Measurements from ENCODE around the gene CDC42BPA. TPM values are rescaled to one million over a fixed set of nuclear protein-coding genes. Genes with fewer than 3 reads are reported as not detected.

CDC42BPA gene
- polyA plus RNA-seq, 1 of the 3 experiments (the other 2 are of a cell fraction) = 6.8 TPM

- H3K4me3 ChIP-seq (ENCODE audit: low read depth in 2 of 2, low read length in 1 of 2) = no peak overlapping the region
- no peaks in the 10 kb centered on the region; a peak in 1 of 4 replicates for H3K4me1 ChIP-seq (ENCODE audit: control insufficient read depth in 1 of 2, insufficient read depth in 2 of 2, low read depth in 1 of 2, low read length in 1 of 2)
- H3K9me2 ChIP-seq = no peaks in the 10 kb centered on the region
- peak; percentile 34 for DNase-seq
- no peaks in the 10 kb centered on the region for H3K27me3 ChIP-seq (ENCODE audit: insufficient read depth)
- H3K27ac ChIP-seq (ENCODE audit: low read depth in 2 of 2, low read length in 1 of 2) = no peak overlapping the region
- H2AFZ ChIP-seq (ENCODE audit: low read depth) = no peak overlapping the region
- H3K4me2 ChIP-seq = no peak overlapping the region
- WGBS (ENCODE audit: low lambda C conversion rate) = 90% methylated on average over 3 of the region's 3 CpGs
- CTCF ChIA-PET = interaction anchor here (1.0 to 1.7 kb wide), 3 partner anchors 8 to 12 kb away, joined by 3 to 5 read pairs (median 4); no protein-coding TSS in a partner anchor
- H3F3A ChIP-seq (replicated peaks; ENCODE audit: insufficient read depth) = no peaks in the 10 kb centered on the region
- H3K79me2 ChIP-seq (ENCODE audit: insufficient read depth) = peaks cover 8% of the 10 kb centered on the region; the same call in 1 of the 2 replicates
- H3K9me3 ChIP-seq = no peaks in the 10 kb centered on the region
- H3K36me3 ChIP-seq (replicated peaks in 1 of 2; ENCODE audit: control insufficient read depth in 1 of 2, insufficient read depth in 2 of 2, low read length in 1 of 2) = peaks cover 21 to 32% of the 10 kb centered on the region in 2 experiments
- H4K20me1 ChIP-seq (ENCODE audit: insufficient read depth) = no peaks in the 10 kb centered on the region
- no peak overlapping the region for H3K9ac ChIP-seq
- POLR2A ChIA-PET = no interaction called here
- peak; percentile 25; the same call in 1 of the 2 replicates for TF ChIP-seq SMC3 (IDR thresholded peaks at IDR 0.05; ENCODE audit: low read depth, low read length)
- no peak for TF ChIP-seq YY1 (IDR thresholded peaks at IDR 0.05; ENCODE audit: low read depth)
- peak; percentile 62 for TF ChIP-seq CTCF (IDR thresholded peaks at IDR 0.05)
- TF ChIP-seq ZBTB33 (IDR thresholded peaks at IDR 0.05; ENCODE audit: borderline replicate concordance, low read depth) = no peak
- no peak for TF ChIP-seq CHD2 (IDR thresholded peaks at IDR 0.05; ENCODE audit: low read length, partially characterized antibody)
- TF ChIP-seq POLR2AphosphoS5 (IDR thresholded peaks at IDR 0.05; ENCODE audit: low read depth, low read length) = no peak
- no peak for TF ChIP-seq RXRA (IDR thresholded peaks at IDR 0.05; ENCODE audit: borderline replicate concordance, low read depth)
- no peak for TF ChIP-seq REST (IDR thresholded peaks at IDR 0.05; ENCODE audit: low read depth, low read length)
- TF ChIP-seq PBX3 (IDR thresholded peaks at IDR 0.05) = no peak
- no peak for TF ChIP-seq NFIC (IDR thresholded peaks at IDR 0.05; ENCODE audit: borderline replicate concordance)
- no peak for TF ChIP-seq GABPA (IDR thresholded peaks at IDR 0.05; ENCODE audit: low read depth)
- peak; percentile 45 for TF ChIP-seq RAD21 (IDR thresholded peaks at IDR 0.05; ENCODE audit: low read length)
Observed at GRCh38 chr1:227131193-227131592, 187.1 kb downstream of the CDC42BPA start.
